Measurements from ENCODE around the gene PIWIL4. TPM values are rescaled to one million over a fixed set of nuclear protein-coding genes. Genes with fewer than 3 reads are reported as not detected.

PIWIL4 gene
- total RNA-seq, 1 donor from 2014 or later = 2.6 TPM

- peaks cover 4% of the 10 kb centered on the region for H3K36me3 Mint-ChIP-seq (ENCODE audit: low read depth)
- no peaks in the 10 kb centered on the region for H3K27me3 Mint-ChIP-seq (ENCODE audit: low read depth)
- no peak overlapping the region for H3K27ac Mint-ChIP-seq (ENCODE audit: unreplicated experiment)
- TF ChIP-seq CTCF (IDR thresholded peaks at IDR 0.05) = no peak
- H3K4me3 Mint-ChIP-seq (ENCODE audit: unreplicated experiment) = no peak overlapping the region
- DNase-seq (ENCODE audit: low spot score) = no peak
- H3K9me3 Mint-ChIP-seq (ENCODE audit: low read depth) = no peaks in the 10 kb centered on the region
- H3K4me1 Mint-ChIP-seq (ENCODE audit: low read depth) = peaks cover 5% of the 10 kb centered on the region
Observed at GRCh38 chr11:94581926-94582325, 14.8 kb downstream of the PIWIL4 start.

DNA sequence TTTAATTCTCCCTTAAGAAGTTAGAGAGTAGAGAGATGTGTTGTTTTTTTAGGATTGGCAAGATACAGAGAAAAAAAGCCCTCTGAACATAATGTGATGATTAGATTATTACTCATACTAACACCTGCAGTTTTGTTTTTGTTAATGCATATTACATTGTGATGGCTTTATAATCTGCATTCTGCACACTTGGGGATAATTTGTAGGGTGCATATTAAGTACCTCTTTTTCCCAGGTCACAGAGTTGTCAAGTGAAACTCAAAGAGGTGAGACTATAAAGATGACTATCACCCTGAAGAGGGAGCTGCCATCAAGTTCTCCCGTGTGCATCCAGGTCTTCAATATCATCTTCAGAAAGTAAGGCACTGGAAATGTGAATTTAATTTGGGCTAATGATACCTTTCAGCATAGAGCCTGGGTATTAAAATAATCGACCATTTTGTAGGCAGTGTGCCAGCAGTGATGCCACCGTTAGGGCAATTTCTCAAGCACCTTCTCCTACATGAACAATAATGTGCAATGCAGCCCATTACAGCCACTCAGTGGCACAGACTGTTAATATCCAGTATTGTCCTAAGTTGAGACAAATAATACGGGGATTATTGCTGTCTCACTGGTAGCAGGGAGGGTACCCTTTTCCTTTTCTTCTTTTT lies 16.2 kb downstream of the PIWIL4 start:
- no peak overlapping the region for H3K4me3 Mint-ChIP-seq (ENCODE audit: unreplicated experiment)
- DNase-seq (ENCODE audit: low spot score) = no peak
- H3K27ac Mint-ChIP-seq (ENCODE audit: unreplicated experiment) = no peak overlapping the region
- H3K36me3 Mint-ChIP-seq (ENCODE audit: low read depth) = peaks cover 2% of the 10 kb centered on the region
- no peaks in the 10 kb centered on the region for H3K27me3 Mint-ChIP-seq (ENCODE audit: low read depth)
- no peak for TF ChIP-seq CTCF (IDR thresholded peaks at IDR 0.05)
- no peaks in the 10 kb centered on the region for H3K9me3 Mint-ChIP-seq (ENCODE audit: low read depth)
- peaks cover 5% of the 10 kb centered on the region for H3K4me1 Mint-ChIP-seq (ENCODE audit: low read depth)

GRCh38 chr11:94583866-94584500 lies 16.8 kb downstream of the PIWIL4 start:
- Mint-ChIP-seq H3K27ac (ENCODE audit: unreplicated experiment) (no peak overlapping the region), H3K36me3 (ENCODE audit: low read depth) (peaks cover 3% of the 10 kb centered on the region), H3K4me1 (ENCODE audit: low read depth) (no peaks in the 10 kb centered on the region), H3K9me3 (ENCODE audit: low read depth) (no peaks in the 10 kb centered on the region), H3K4me3 (ENCODE audit: unreplicated experiment) (no peak overlapping the region), H3K27me3 (ENCODE audit: low read depth) (no peaks in the 10 kb centered on the region)
- no peak for DNase-seq (ENCODE audit: low spot score)
- TF ChIP-seq CTCF (IDR thresholded peaks at IDR 0.05) = no peak

DNA sequence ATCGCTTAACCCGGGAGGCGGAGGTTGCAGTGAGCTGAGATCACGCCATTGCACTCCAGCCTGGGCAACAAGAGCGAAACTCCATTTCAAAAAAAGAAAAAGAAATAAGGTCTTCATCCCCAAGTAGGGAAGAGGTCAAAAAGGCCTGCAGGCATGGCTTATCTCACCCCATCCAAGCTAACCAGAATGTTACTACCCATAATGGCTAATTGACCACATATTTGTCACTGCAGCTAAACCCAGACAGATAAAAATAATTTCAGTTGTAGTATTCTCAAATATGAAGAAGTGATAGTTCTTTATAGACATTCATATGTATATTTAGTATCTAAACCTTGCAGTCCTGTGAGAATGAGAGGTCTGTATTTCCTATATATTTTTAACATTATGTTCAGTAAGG lies 17.8 kb downstream of the PIWIL4 start:
- Mint-ChIP-seq H3K9me3 (ENCODE audit: low read depth) (no peaks in the 10 kb centered on the region), H3K4me3 (ENCODE audit: unreplicated experiment) (no peak overlapping the region), H3K27me3 (ENCODE audit: low read depth) (no peaks in the 10 kb centered on the region), H3K27ac (ENCODE audit: unreplicated experiment) (no peak overlapping the region), H3K36me3 (ENCODE audit: low read depth) (peaks cover 12% of the 10 kb centered on the region), H3K4me1 (ENCODE audit: low read depth) (no peaks in the 10 kb centered on the region)
- DNase-seq (ENCODE audit: low spot score) = no peak
- no peak for TF ChIP-seq CTCF (IDR thresholded peaks at IDR 0.05)

GRCh38 chr11:94585399-94585798 lies 18.2 kb downstream of the PIWIL4 start:
- Mint-ChIP-seq H3K9me3 (ENCODE audit: low read depth) (no peaks in the 10 kb centered on the region), H3K4me3 (ENCODE audit: unreplicated experiment) (no peak overlapping the region), H3K4me1 (ENCODE audit: low read depth) (no peaks in the 10 kb centered on the region), H3K27me3 (ENCODE audit: low read depth) (no peaks in the 10 kb centered on the region), H3K27ac (ENCODE audit: unreplicated experiment) (no peak overlapping the region), H3K36me3 (ENCODE audit: low read depth) (peaks cover 14% of the 10 kb centered on the region)
- no peak for DNase-seq (ENCODE audit: low spot score)
- no peak for TF ChIP-seq CTCF (IDR thresholded peaks at IDR 0.05)

Measured in chondrocyte (in vitro differentiated cells).